HFFc6 (cell line): ENCODE results near the gene FAM20C. TPM values are rescaled to one million over a fixed set of nuclear protein-coding genes. Genes with fewer than 3 reads are reported as not detected.

Source experiments
- DNase-seq: peaks from one replicate; pipeline ENCODE4 v3.0.0-alpha.2; 2018
- H3K27ac Mint-ChIP-seq: 2 replicates; pipeline ENCODE4 v1.8.0; 2020; ENCODE audit warnings: mild to moderate bottlenecking, mixed read lengths
- H3K27me3 Mint-ChIP-seq: 2 replicates; pipeline ENCODE4 v1.8.0; 2021; ENCODE audit warnings: mild to moderate bottlenecking, moderate library complexity, mixed read lengths; ENCODE audit not compliant: insufficient read depth
- H3K36me3 Mint-ChIP-seq: 2 replicates; pipeline ENCODE4 v1.8.0; 2021; ENCODE audit warnings: low read depth, mixed read lengths
- H3K4me1 Mint-ChIP-seq: 2 replicates; pipeline ENCODE4 v1.8.0; 2020; ENCODE audit warnings: low read depth, mixed read lengths
- H3K4me3 Mint-ChIP-seq: 2 replicates; pipeline ENCODE4 v1.8.0; 2020; ENCODE audit warnings: mild to moderate bottlenecking, moderate library complexity, mixed read lengths
- H3K9me3 Mint-ChIP-seq: 2 replicates; pipeline ENCODE4 v1.8.0; 2020; ENCODE audit warnings: mild to moderate bottlenecking, mixed read lengths
- CTCF ChIP-seq: fragments of 200-600 bp; sonication (generic); IDR thresholded peaks from 2 replicates; pipeline ENCODE4 v1.5.0; 2021; ENCODE audit warnings: antibody characterized with exemption, mild to moderate bottlenecking
- long read RNA-seq: library from polyadenylated mRNA; unstranded; transcript quantifications from one replicate; pipeline ENCODE4 v2.0.0, GENCODE V29; 2019
- total RNA-seq, 6 experiments: library from RNA; stranded (reverse); fragmentation: NEBNext Ultra II Directional; extraction: Animal tissue kit (Norgen Biotek cat#: 25700); gene quantifications; 2 replicates in 1 of 6; 3 replicates in 5 of 6; pipeline ENCODE4 v1.2.3, GENCODE V29; 2021

The FAM20C gene
- total RNA-seq, result 10 to 100 TPM; 22.2 to 31.1 (median 23.2) TPM
- long read RNA-seq, partial matches to known transcripts, result 5 of 9 reads
- long read RNA-seq, other reads (novel, unspliced or antisense), result 2 of 9 reads

GRCh38 chr7:191981-192649, at the start of gene FAM20C:
FAM20C (plus strand) TSS chr7:192571; CDS start chr7:193200, 629 bp downstream.
- peak; percentile 60 for DNase-seq
- TF ChIP-seq CTCF, result no peak
- H3K4me1 Mint-ChIP-seq, result peaks cover 36% of the 10 kb centered on the region
- H3K36me3 Mint-ChIP-seq, result peaks cover 11% of the 10 kb centered on the region
- peaks cover 2% of the 10 kb centered on the region; the same call in 1 of the 2 replicates for H3K27me3 Mint-ChIP-seq
- peak within 1 kb of the TSS; percentile 80 for H3K27ac Mint-ChIP-seq
- peak within 1 kb of the TSS; percentile 92 for H3K4me3 Mint-ChIP-seq
- H3K9me3 Mint-ChIP-seq, result no peaks in the 10 kb centered on the region

GRCh38 chr7:143145-143751, 49.1 kb upstream of the FAM20C start:
- H3K4me3 Mint-ChIP-seq, result no peak overlapping the region
- no peaks in the 10 kb centered on the region for H3K9me3 Mint-ChIP-seq
- TF ChIP-seq CTCF, result no peak
- H3K36me3 Mint-ChIP-seq, result no peaks in the 10 kb centered on the region; the same call in 1 of the 2 replicates
- peaks cover 14% of the 10 kb centered on the region for H3K27me3 Mint-ChIP-seq
- no peaks in the 10 kb centered on the region for H3K4me1 Mint-ChIP-seq
- DNase-seq, result no peak
- no peak overlapping the region for H3K27ac Mint-ChIP-seq

- Mint-ChIP-seq H3K4me3 (no peak overlapping the region), H3K36me3 (no peaks in the 10 kb centered on the region; the same call in 1 of the 2 replicates), H3K27me3 (peaks cover 14% of the 10 kb centered on the region)
Measured at GRCh38 chr7:143811-144453, 48.4 kb upstream of the FAM20C start.

GRCh38 chr7:144454-144826, 47.9 kb upstream of the FAM20C start:
- DNase-seq, result no peak
- H3K4me1 Mint-ChIP-seq, result no peaks in the 10 kb centered on the region
- H3K27ac Mint-ChIP-seq, result no peak overlapping the region
- H3K27me3 Mint-ChIP-seq, result peaks cover 11% of the 10 kb centered on the region
- H3K9me3 Mint-ChIP-seq, result no peaks in the 10 kb centered on the region
- no peaks in the 10 kb centered on the region; the same call in 1 of the 2 replicates for H3K36me3 Mint-ChIP-seq
- no peak overlapping the region for H3K4me3 Mint-ChIP-seq
- no peak for TF ChIP-seq CTCF

More at GRCh38 chr7:143811-144453, 48.4 kb upstream of the FAM20C start:
- TF ChIP-seq CTCF, result no peak
- Mint-ChIP-seq H3K27ac (no peak overlapping the region), H3K9me3 (no peaks in the 10 kb centered on the region), H3K4me1 (no peaks in the 10 kb centered on the region)
- DNase-seq, result no peak

GRCh38 chr7:145863-146262, 46.5 kb upstream of the FAM20C start:
- Mint-ChIP-seq H3K27me3 (peaks cover 10% of the 10 kb centered on the region), H3K27ac (no peak overlapping the region), H3K4me1 (no peaks in the 10 kb centered on the region), H3K4me3 (no peak overlapping the region), H3K36me3 (no peaks in the 10 kb centered on the region; the same call in 1 of the 2 replicates), H3K9me3 (no peaks in the 10 kb centered on the region)
- TF ChIP-seq CTCF, result no peak
- no peak for DNase-seq
